Hindlimb muscle (tissue), 1 donor: ENCODE results near the gene RAD51D. TPM values are rescaled to one million over a fixed set of nuclear protein-coding genes. Genes with fewer than 3 reads are reported as not detected.
"Not testable (repeated sequence)": the region's sequence is repeated elsewhere in the genome, so short reads cannot be mapped to it uniquely, and the experiment has no call there.

Experiments used
- DNase-seq: peaks from one replicate; pipeline ENCODE4 v3.0.0-alpha.2; 2013
- polyA plus RNA-seq: library from polyadenylated mRNA; unstranded; fragments of 120-200 nt; gene quantifications from one replicate; pipeline ENCODE4 v1.2.1, GENCODE V29; 2013; ENCODE audit not compliant: insufficient read length

Gene RAD51D
- polyA plus RNA-seq, 1 donor: 6.4 TPM

DNA sequence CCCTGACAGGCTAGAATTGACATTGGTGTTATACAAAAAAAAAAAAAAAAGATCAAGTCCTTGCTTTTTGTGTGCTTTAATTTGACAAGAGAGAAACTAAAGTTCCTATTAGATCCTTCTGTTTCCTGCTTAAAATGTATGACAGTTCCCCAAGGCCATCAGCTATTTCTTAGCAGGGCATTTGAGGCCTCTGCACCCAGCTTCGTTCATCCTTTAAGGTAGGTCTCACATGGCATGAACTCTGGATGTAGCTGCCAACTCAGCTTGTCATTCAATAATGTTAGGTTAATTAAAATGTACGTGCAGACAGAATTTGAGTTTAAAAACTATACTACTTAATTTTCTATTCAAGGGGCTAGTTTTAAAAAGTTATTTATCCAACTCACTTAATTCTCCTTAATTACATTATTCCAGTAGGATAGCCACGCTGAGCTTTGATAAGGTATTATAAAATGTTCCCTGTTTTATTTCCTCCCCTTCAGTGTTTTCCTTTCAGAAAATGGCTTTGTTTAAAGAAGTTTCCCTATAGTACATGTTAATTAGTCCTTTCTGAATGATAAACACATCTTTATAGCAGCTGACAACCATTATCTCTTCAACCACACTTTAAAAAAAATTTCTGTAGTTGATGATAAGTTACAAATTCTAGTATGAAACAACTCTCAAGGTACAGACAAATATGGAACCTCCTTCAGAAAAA lies 55.0 kb downstream of the RAD51D start:
- no peak for DNase-seq

DNA sequence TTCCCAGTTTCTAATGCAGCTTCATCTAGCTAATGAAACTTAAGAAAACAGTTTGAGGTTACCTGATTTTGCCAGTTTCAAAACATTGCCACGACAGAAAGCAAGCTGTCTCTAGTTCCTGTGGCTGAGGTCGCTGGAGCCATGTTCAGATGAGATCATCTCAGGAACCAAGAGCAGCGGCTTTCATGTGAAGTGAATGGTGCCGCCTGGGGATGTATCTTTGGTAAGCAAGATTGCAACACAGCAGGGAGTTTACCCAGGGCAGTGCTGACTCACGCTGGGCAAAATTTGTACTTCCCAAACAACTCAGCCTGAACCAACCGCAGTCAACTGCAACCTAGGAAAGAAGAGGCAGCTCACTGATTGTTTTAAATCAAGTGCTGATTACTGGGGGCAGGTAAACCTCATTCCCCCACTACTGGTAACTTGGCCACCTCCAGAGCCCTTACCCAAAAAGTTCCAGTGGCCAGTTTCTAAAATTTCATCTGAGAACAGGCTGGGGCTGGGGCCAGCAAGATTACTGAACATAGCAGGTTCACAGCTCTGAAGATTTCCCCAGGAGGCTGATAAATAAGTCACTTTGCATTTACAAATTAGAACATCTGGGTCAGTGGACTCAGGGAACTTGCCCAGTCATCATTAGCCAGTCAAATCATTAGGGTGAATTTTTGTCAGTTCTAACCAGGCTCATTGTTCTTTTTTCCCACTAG lies 56.0 kb downstream of the RAD51D start, which contains the start of gene RFFL:
Gene RFFL (minus strand): TSS at position 194 of the 710 bp plus-strand sequence. CDS start 37,154 bp downstream, outside the sequence.
- DNase-seq: peak; percentile 62

DNA sequence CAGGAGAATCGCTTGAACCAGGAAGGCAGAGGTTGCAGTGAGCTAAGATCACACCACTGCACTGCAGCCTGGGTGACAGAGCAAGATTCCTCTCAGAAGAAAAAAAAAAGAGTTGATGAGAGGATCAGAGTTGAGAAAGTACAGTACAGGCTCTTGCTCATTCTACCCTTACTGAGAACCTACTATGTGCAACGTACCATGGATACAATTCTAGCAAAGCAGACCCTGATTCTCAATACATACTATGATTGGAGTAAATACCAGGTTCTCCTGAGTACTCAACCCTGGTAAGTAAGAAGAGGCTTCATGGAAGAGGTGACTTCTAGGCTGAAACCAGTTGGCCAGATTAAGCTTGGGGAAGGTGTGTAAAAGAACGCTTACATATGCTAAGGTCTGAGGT lies 57.4 kb downstream of the RAD51D start:
- DNase-seq: no peak

DNA sequence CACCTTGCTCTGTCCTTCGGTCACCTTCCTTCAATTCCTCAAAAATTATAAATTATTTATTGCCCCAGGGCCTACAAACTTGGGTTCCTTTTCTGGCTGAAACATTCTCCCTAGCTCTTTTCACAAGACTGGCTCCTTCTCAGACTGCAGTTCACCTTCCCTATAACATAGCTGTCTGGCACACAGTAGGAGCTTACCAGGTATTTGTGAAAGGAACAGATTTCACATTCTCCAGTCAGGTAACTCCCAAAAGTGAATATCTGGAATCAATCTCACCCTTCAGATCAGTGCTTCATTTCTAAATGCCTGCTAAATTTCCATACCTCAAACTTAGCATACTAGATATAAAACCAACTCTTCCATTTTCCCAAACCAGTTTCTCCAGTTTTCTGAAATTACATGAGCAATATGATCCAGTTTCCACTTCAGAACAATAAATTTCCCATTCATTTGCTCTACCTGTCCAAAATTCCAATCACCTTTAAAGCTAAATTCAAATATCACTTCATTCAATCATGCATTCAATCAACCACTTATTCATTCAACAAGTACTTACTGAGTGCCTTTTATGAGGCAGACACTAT lies 62.2 kb downstream of the RAD51D start:
- no peak for DNase-seq

DNA sequence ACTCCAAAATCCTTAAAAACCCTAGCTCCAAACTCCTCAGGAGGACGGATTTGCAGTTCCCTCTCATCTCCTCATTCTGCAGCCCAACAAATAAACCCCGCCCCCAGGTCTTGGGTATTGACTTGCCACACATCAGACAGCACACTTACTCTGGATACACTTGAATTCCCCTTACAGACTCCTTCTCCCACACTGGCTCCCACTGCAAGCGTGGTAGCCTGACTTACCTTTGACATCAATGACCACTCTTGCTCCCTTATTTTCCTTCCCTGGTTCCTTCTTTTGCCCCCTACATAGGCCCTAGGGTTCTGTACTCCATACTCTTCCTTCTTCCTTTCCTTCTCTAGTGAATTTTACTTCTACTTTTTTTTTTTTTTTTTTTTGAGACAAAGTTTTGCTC lies 63.6 kb downstream of the RAD51D start:
- DNase-seq: no peak

DNA sequence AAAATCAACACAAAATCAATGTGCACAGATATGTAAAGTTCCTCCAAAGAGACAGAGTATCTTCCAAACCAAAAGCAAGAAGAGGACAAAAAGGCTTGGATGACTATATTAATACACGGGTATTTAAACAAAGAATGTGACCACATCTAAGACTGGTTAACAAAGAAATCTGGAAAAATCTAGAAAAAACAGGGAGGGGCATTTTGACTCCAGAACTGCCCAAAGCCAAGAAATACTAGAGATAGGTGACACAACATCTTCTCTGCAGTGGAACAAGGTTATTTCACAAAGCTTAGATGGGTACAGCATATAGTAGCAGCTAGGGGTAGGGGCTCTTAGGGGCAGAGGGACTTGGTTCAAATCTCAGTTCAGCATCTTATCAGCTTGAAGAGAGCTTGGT lies 66.5 kb downstream of the RAD51D start:
- DNase-seq: no peak

DNA sequence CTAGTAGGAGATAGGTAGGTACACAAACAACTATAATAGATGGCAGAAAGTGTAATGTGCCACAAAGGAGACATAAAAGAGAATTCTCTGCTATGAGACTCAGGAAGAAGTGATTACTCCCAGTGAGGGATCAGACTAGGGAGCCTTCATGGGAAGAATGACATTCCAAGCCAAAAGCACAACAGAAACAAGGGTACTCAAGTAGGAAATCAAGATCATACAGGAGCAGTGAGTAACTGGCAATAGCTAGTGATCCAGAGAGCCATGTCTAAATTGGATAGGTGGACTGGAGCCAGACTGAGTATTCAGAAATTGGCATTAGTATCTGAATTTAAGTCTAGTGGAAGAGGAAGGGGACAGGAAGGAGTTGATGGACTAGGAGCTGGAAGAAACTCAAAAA lies 66.9 kb downstream of the RAD51D start:
- no peak for DNase-seq

DNA sequence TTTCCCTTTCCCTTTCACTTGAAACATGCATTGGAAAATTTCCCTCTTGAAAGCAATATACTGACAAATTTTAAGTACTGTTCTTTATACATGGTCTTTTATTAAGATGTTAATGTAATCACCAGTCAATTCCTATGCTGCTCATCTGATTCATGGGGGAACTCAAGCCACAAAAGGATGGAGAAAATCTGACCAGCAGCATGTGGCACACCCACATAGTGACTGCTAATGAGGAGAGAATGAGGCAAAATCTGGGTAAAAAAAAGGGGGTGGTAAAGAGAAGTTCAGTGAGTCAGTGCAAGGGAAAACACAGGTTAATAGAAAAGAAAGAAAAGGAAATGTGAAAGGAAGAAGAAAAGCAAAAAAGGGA lies 67.4 kb downstream of the RAD51D start:
- no peak for DNase-seq

DNA sequence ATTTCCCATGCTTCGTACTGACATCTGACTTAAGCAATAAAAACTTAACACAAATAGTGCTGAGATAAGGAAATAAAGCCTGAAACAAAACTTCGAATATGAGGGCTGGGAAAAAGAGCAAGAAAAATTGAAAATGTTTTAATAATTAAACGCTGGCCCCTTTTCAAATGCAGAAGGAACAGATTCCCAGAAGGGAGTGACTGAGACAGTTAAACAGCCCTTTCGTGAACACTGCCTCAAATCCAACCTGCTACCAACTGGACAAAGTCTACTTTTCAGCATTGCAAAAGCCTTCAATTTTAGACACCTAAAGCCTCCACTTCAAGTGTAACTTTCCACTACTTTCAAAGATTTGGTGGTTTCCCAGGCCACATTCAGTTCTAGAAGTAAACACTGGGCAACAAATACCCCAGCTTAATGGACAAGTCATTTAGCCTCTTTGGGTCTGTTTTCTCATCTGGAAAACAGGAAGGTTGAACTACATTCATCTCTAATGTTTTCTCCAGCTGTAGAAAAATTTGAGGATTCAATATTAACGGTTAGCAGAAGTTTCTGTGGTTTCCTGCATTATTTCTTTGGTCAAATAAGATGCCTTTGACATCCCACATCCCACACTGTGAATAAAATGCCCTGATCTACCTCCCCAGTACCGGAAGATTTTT lies 68.0 kb downstream of the RAD51D start:
- peak; percentile 39 for DNase-seq

DNA sequence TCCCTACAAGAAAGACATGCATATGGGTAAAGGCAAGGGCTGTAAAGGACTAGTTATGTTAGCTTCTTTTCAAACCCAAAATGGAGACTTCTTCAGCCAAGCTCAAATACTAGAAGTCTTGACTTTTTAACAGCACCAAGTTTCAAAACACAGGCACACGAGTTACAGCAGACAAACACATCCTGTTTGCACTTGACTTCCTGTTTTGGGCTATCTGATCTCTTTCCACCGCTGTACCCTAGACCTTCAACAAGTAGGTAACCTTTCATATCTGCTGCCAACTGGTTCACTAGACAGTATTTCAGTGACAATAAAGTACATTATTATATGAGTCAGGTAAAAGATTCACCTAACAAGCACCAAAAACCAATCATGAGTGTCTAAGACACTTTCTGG lies 68.5 kb downstream of the RAD51D start:
- peak; percentile 15 for DNase-seq

DNA sequence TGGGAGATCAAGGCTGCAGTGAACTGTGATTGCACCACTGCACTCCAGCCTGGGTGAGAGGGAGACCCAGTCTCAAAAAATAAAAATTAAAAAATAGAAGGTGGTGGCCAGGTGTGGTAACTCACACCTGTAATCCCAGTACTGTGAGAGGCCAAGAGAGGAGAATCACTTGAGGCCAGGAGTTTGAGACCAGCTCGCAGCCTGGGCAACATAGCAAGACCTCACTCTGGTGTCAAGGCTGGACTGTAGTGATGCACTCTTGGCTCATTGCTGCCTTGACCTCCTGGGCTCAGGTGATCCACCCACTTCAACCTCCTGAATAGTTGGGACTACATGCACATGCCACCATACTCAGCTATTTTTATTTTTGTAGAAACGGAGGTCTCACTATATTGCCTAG lies 69.5 kb downstream of the RAD51D start:
- DNase-seq: no peak

DNA sequence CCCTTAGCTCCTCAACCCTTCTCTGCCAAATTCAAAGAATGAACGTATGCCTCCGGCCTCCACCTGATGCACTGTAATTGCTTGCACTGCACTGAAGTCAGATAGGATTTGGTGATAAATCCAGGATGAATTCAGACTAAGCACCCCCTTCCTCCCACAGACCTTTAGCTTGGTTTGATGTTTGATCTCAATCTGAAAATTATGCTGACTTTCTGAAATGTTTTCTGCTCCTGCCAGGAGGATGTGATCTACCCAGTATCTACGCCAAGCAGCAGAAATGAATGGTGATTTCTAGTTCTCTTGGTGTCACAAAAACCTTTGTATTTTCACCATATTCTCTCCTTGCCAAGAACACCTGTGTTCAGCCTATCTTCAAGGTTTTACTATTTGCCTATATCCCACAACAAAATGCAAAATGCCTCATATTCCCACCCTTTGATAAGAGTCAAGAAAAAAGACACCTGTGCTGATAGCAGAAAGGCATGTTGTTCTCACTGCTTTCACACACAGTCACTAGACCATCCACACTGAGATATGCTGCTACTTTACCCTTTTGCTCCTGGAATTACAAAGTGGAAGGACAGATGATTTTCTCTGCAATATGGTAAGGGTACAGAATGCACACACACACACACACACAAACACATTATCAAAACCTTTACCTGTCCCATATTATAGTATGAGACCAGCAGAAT lies 70.8 kb downstream of the RAD51D start:
- no peak for DNase-seq

DNA sequence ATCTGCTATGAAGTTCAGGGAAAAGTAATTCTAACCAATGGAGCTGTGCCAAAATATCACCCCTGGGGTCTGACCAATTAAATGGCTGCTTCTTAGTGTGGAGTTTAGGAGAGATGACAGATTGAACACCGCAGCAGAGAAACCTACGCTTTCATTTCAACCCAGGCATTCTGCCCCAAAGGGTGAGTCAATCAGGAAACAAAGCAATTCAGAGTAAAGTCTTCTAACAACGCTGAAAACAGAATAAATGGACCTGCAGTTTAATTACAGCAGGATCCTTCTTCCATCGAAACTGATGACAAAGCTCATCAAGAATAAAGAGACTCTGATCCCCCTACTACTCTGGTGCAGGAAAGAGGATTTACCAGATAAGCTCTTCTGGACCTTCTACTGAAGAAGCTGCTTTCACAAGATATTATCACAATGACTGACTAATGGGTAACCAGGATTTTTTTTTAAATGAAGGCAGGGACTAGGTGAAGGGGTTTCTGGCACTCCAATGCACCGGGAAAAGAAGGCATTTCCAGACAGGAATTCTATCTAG lies 72.8 kb downstream of the RAD51D start:
- DNase-seq: no peak

DNA sequence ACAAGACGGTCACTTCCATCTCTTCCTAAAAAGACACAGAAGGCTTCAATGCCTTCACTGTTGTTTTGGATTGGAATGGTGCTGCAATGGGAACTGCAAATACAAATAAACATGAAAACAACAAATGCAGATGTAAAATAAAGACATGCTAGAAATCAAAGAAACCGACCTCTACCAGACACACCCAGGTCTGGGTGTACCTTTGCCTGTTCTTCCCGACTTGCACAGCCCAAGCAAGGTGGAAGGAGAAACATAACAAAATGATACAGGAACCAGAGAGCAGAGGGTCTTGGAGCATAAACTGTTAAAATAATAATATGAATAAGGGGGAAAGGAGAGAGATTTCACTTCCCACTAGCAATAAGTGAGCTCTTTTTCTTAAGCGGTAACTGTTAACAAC lies 73.4 kb downstream of the RAD51D start:
- no peak for DNase-seq

DNA sequence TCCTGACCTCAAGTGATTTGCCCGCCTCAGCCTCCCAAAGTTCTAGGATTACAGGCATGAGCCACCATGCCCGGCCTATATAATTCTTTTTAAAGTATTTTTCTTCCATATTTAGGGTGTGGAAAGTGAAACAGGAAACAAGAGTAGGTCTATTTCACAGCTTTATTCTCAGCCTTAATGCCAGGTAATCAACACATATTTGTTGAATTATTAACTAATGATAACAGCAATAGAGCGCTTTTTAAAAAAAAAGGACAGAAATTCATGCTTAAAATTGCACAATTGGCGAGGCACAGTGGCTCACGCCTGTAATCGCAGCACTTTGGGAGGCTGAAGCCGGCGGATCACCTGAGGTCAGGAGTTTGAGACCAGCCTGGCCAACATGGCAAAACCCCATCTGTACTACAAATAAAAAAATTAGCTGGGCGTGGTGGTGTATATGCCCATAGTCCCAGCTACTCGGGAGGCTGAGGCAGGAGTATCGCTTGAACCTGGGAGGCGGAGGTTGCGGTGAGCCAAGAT lies 74.1 kb downstream of the RAD51D start:
- DNase-seq: not testable (repeated sequence)

DNA sequence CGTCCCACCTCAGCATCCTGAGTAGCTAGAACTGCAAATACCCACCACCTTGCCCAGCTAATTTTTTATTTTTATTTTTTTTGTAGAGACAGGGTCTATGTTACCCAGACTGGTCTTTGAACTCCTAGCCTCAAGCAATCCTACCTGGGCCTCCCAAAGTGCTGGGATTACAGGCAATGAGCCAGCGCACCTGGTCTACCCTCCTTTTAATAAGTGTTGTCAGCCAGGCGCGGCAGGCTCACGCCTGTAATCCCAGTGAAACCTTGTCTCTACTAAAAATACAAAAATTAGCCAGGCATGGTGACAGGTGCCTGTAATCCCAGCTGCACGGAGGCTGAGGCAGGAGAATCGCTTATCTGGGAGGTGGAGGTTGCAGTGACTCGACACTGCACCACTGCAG lies 75.5 kb downstream of the RAD51D start:
- DNase-seq: no peak

Other genes with a start within 250 kb of the RAD51D start
- 1.7 TPM for gene CCT6B, start 158.4 kb downstream of the RAD51D start, polyA plus RNA-seq
- 11.3 TPM for gene ZNF830, start 158.3 kb downstream of the RAD51D start, polyA plus RNA-seq
- 22.6 TPM for gene LIG3, start 139.3 kb downstream of the RAD51D start, polyA plus RNA-seq
- gene RFFL, start 56.2 kb downstream of the RAD51D start, polyA plus RNA-seq: 9.9 TPM
- not detected for gene FNDC8, start 1.8 kb upstream of the RAD51D start, polyA plus RNA-seq
- 16.8 TPM for gene NLE1, start 22.4 kb upstream of the RAD51D start, polyA plus RNA-seq
- 250 TPM for gene UNC45B, start 28.0 kb upstream of the RAD51D start, polyA plus RNA-seq
- gene SLC35G3, start 74.5 kb upstream of the RAD51D start, polyA plus RNA-seq: 0.56 TPM
- 5.4 TPM for gene SLFN5, start 123.2 kb upstream of the RAD51D start, polyA plus RNA-seq